Measurements from ENCODE around the gene STARD5. TPM values are rescaled to one million over a fixed set of nuclear protein-coding genes. Genes with fewer than 3 reads are reported as not detected.

STARD5 gene
- total RNA-seq, 2 experiments from 2014 or later = 6.5 to 20.3 TPM

- intact Hi-C loops (cut with micrococcal nuclease; ENCODE audit: unreplicated experiment) = loop anchor here (5.0 to 10.0 kb wide), 2 partner anchors 60 to 183 kb away; no protein-coding TSS in a partner anchor
- no peak overlapping the region for H3K4me2 ChIP-seq (ENCODE audit: low read length)
- H3K79me2 ChIP-seq (ENCODE audit: insufficient read depth, low read depth, low read length) = no peaks in the 10 kb centered on the region
- POLR2A ChIA-PET = no interaction called here
- no peak for DNase-seq (ENCODE audit: low spot score)
- H3K4me3 ChIP-seq (ENCODE audit: low read depth, low read length, poor library complexity, severe bottlenecking) = no peak overlapping the region
- H3K27ac ChIP-seq (ENCODE audit: low read depth, low read length, poor library complexity, severe bottlenecking) = no peak overlapping the region
- BruUV-seq (replicated peaks) = no TSS peak
- no peaks in the 10 kb centered on the region for H3K9me3 ChIP-seq (ENCODE audit: low read length)
- CTCF ChIA-PET (ENCODE audit: unreplicated experiment) = interaction anchor here (1.6 to 2.4 kb wide), 2 partner anchors 62 to 72 kb away, joined by 7 to 9 read pairs; no protein-coding TSS in a partner anchor
- no peaks in the 10 kb centered on the region for H3K36me3 ChIP-seq (ENCODE audit: insufficient read depth, low read length)
- TF ChIP-seq CTCF (conservative IDR thresholded peaks at IDR 0.05; ENCODE audit: low read length) = no peak
- TF ChIP-seq EZH2phosphoT487 (IDR thresholded peaks at IDR 0.05; ENCODE audit: borderline replicate concordance, low read depth, low read length) = no peak
- no peaks in the 10 kb centered on the region for H4K20me1 ChIP-seq (ENCODE audit: insufficient read depth, low read length)
- peaks cover 17% of the 10 kb centered on the region for H3K4me1 ChIP-seq (ENCODE audit: insufficient read depth, low read length, poor library complexity, severe bottlenecking)
- H2AFZ ChIP-seq (ENCODE audit: low read length) = no peak overlapping the region
- H3K9me2 ChIP-seq (ENCODE audit: insufficient read depth, low read length) = no peaks in the 10 kb centered on the region
Measured at GRCh38 chr15:81337713-81338157, 13.8 kb upstream of the STARD5 start.

GRCh38 chr15:81337241-81337640 is 13.3 kb upstream of the STARD5 start:
- H2AFZ ChIP-seq (ENCODE audit: low read length) = no peak overlapping the region
- no peak overlapping the region for H3K27ac ChIP-seq (ENCODE audit: low read depth, low read length, poor library complexity, severe bottlenecking)
- DNase-seq (ENCODE audit: low spot score) = no peak
- no peaks in the 10 kb centered on the region for H3K36me3 ChIP-seq (ENCODE audit: insufficient read depth, low read length)
- H3K9me3 ChIP-seq (ENCODE audit: low read length) = no peaks in the 10 kb centered on the region
- no peaks in the 10 kb centered on the region for H3K79me2 ChIP-seq (ENCODE audit: insufficient read depth, low read depth, low read length)
- no peak for TF ChIP-seq CTCF (conservative IDR thresholded peaks at IDR 0.05; ENCODE audit: low read length)
- no peak for TF ChIP-seq EZH2phosphoT487 (IDR thresholded peaks at IDR 0.05; ENCODE audit: borderline replicate concordance, low read depth, low read length)
- BruUV-seq (replicated peaks) = no TSS peak
- ChIA-PET POLR2A (interaction anchor here (0.8 to 1.1 kb wide), 4 partner anchors 8 to 57 kb away, joined by 3 to 5 read pairs (median 4); no protein-coding TSS in a partner anchor), CTCF (ENCODE audit: unreplicated experiment) (interaction anchor here (0.9 to 2.4 kb wide), 3 partner anchors 10 to 71 kb away, joined by 3 to 9 read pairs (median 7); no protein-coding TSS in a partner anchor)
- no peaks in the 10 kb centered on the region for H3K9me2 ChIP-seq (ENCODE audit: insufficient read depth, low read length)
- intact Hi-C loops (cut with micrococcal nuclease; ENCODE audit: unreplicated experiment) = loop anchor here (5.0 to 10.0 kb wide), 2 partner anchors 60 to 182 kb away; no protein-coding TSS in a partner anchor
- H3K4me2 ChIP-seq (ENCODE audit: low read length) = no peak overlapping the region
- no peak overlapping the region for H3K4me3 ChIP-seq (ENCODE audit: low read depth, low read length, poor library complexity, severe bottlenecking)
- no peaks in the 10 kb centered on the region for H4K20me1 ChIP-seq (ENCODE audit: insufficient read depth, low read length)
- H3K4me1 ChIP-seq (ENCODE audit: insufficient read depth, low read length, poor library complexity, severe bottlenecking) = peaks cover 17% of the 10 kb centered on the region

GRCh38 chr15:81336568-81336967 is 12.6 kb upstream of the STARD5 start:
- H3K9me2 ChIP-seq (ENCODE audit: insufficient read depth, low read length) = no peaks in the 10 kb centered on the region
- CTCF ChIA-PET (ENCODE audit: unreplicated experiment) = interaction anchor here (0.9 to 2.4 kb wide), 3 partner anchors 10 to 70 kb away, joined by 3 to 9 read pairs (median 7); no protein-coding TSS in a partner anchor
- no peak overlapping the region for H3K4me2 ChIP-seq (ENCODE audit: low read length)
- peak; percentile 69 for DNase-seq (ENCODE audit: low spot score)
- no peak overlapping the region for H3K4me3 ChIP-seq (ENCODE audit: low read depth, low read length, poor library complexity, severe bottlenecking)
- no TSS peak for BruUV-seq (replicated peaks)
- no peak overlapping the region for H2AFZ ChIP-seq (ENCODE audit: low read length)
- no peak overlapping the region for H3K27ac ChIP-seq (ENCODE audit: low read depth, low read length, poor library complexity, severe bottlenecking)
- POLR2A ChIA-PET = interaction anchor here (0.7 to 1.5 kb wide), 6 partner anchors 9 to 77 kb away, joined by 3 to 5 read pairs (median 4); no protein-coding TSS in a partner anchor
- TF ChIP-seq EZH2phosphoT487 (IDR thresholded peaks at IDR 0.05; ENCODE audit: borderline replicate concordance, low read depth, low read length) = no peak
- peak; percentile 87 for TF ChIP-seq CTCF (conservative IDR thresholded peaks at IDR 0.05; ENCODE audit: low read length)
- no peaks in the 10 kb centered on the region for H4K20me1 ChIP-seq (ENCODE audit: insufficient read depth, low read length)
- no peaks in the 10 kb centered on the region for H3K9me3 ChIP-seq (ENCODE audit: low read length)
- no peaks in the 10 kb centered on the region for H3K36me3 ChIP-seq (ENCODE audit: insufficient read depth, low read length)
- no peaks in the 10 kb centered on the region for H3K79me2 ChIP-seq (ENCODE audit: insufficient read depth, low read depth, low read length)
- intact Hi-C loops (cut with micrococcal nuclease; ENCODE audit: unreplicated experiment) = loop anchor here (5.0 to 10.0 kb wide), 2 partner anchors 61 to 182 kb away; no protein-coding TSS in a partner anchor
- peaks cover 17% of the 10 kb centered on the region for H3K4me1 ChIP-seq (ENCODE audit: insufficient read depth, low read length, poor library complexity, severe bottlenecking)
